Measurements from ENCODE around the gene ZKSCAN4. TPM values are rescaled to one million over a fixed set of nuclear protein-coding genes. Genes with fewer than 3 reads are reported as not detected.
A peak's percentile ranks its signal among the peaks of the same experiment; 100 is the strongest.

The ZKSCAN4 gene
- total RNA-seq, 1 experiment from 2014 or later = 7.3 TPM

- peak overlapping the region; percentile 92 for H3K4me3 Mint-ChIP-seq
- no peak overlapping the region for H3K27ac Mint-ChIP-seq
- H3K4me1 Mint-ChIP-seq = peaks cover 18% of the 10 kb centered on the region
- ChIA-PET POLR2A (no interaction called here), CTCF (interaction anchor here (1.6 kb wide), 1 partner anchor 149 kb away, joined by 7 read pairs; no protein-coding TSS in a partner anchor)
- H3K36me3 Mint-ChIP-seq = no peaks in the 10 kb centered on the region
- no peaks in the 10 kb centered on the region for H3K9me3 Mint-ChIP-seq
- no peak for DNase-seq (ENCODE audit: low spot score)
- ATAC-seq = no peak
- TF ChIP-seq SMAD3 (CRISPR knock-in tag; IDR thresholded peaks at IDR 0.05; ENCODE audit: borderline replicate concordance) (no peak), MXD4 (CRISPR knock-in tag; IDR thresholded peaks at IDR 0.05; ENCODE audit: borderline replicate concordance) (no peak), ETV6 (CRISPR knock-in tag; IDR thresholded peaks at IDR 0.05) (no peak), NR2C2 (CRISPR knock-in tag; IDR thresholded peaks at IDR 0.05) (no peak), KAT7 (CRISPR knock-in tag; IDR thresholded peaks at IDR 0.05; ENCODE audit: borderline replicate concordance) (no peak), ARID4B (CRISPR knock-in tag; IDR thresholded peaks at IDR 0.05; ENCODE audit: borderline replicate concordance) (no peak), FOXK1 (CRISPR knock-in tag; IDR thresholded peaks at IDR 0.05) (no peak), GTF2I (CRISPR knock-in tag; conservative IDR thresholded peaks at IDR 0.05) (no peak), ZBTB43 (CRISPR knock-in tag; IDR thresholded peaks at IDR 0.05) (no peak), HMGA2 (CRISPR knock-in tag; IDR thresholded peaks at IDR 0.05) (no peak), MLX (CRISPR knock-in tag; IDR thresholded peaks at IDR 0.05) (no peak), PREB (CRISPR knock-in tag; IDR thresholded peaks at IDR 0.05; ENCODE audit: borderline replicate concordance) (no peak), TP53 (CRISPR knock-in tag; IDR thresholded peaks at IDR 0.05) (no peak)
- H3K27me3 Mint-ChIP-seq (ENCODE audit: low read depth) = peaks cover 97% of the 10 kb centered on the region
These were observed 45.5 kb downstream of the ZKSCAN4 start for GRCh38 chr6:28206527-28206926.

- no peak for TF ChIP-seq USF2 (CRISPR knock-in tag; IDR thresholded peaks at IDR 0.05)
- no peak for TF ChIP-seq SOX15 (CRISPR knock-in tag; IDR thresholded peaks at IDR 0.05)
- no peak for TF ChIP-seq ESRRA (CRISPR knock-in tag; IDR thresholded peaks at IDR 0.05; ENCODE audit: borderline replicate concordance)
- no peak for TF ChIP-seq ZNF423 (CRISPR knock-in tag; IDR thresholded peaks at IDR 0.05)
- TF ChIP-seq ATF1 (CRISPR knock-in tag; IDR thresholded peaks at IDR 0.05) = no peak
- no peak for TF ChIP-seq NFYB (CRISPR knock-in tag; conservative IDR thresholded peaks at IDR 0.05; ENCODE audit: low read depth)
- no peak for TF ChIP-seq MYBL2 (CRISPR knock-in tag; IDR thresholded peaks at IDR 0.05)
- TF ChIP-seq ZSCAN18 (CRISPR knock-in tag; IDR thresholded peaks at IDR 0.05) = no peak
- no peak for TF ChIP-seq ATF3 (CRISPR knock-in tag; conservative IDR thresholded peaks at IDR 0.05)
- Mint-ChIP-seq H3K4me3 (no peak overlapping the region), H3K27ac (no peak overlapping the region), H3K27me3 (ENCODE audit: low read depth) (peaks cover 95% of the 10 kb centered on the region), H3K4me1 (peaks cover 14% of the 10 kb centered on the region), H3K36me3 (no peaks in the 10 kb centered on the region), H3K9me3 (no peaks in the 10 kb centered on the region)
- no peak for DNase-seq (ENCODE audit: low spot score)
- POLR2A ChIA-PET = no interaction called here
- CTCF ChIA-PET = no interaction called here
- ATAC-seq = no peak
These were observed 46.2 kb downstream of the ZKSCAN4 start for GRCh38 chr6:28205879-28206278.
